ENCODE data around the gene BEGAIN. TPM values are rescaled to one million over a fixed set of nuclear protein-coding genes. Genes with fewer than 3 reads are reported as not detected.

Gene BEGAIN
- total and polyA plus RNA-seq, 2 of the 8 experiments (the other 6 are each of a cell fraction or from before 2014, with no cell fraction given), result 2.9 to 3.0 TPM

- TF ChIP-seq E2F6 (IDR thresholded peaks at IDR 0.05) (no peak), ATF2 (IDR thresholded peaks at IDR 0.05; ENCODE audit: low read length) (no peak)
Measured at GRCh38 chr14:100587763-100588411, 670 bp upstream of the BEGAIN start (continued).

Measured in H1 (cell line).